HEK293 (cell line): ENCODE data around the gene HK3.
A peak's percentile ranks its signal among the peaks of the same experiment; 100 is the strongest.

Source experiments
- CTCF ChIA-PET: fragments of 350-600 bp; formaldehyde crosslinking; extraction: SDS; loops from one replicate; lab custom pipeline; 2021; ENCODE audit warnings: antibody characterized with exemption; lab: Yijun Ruan, JAX
- POLR2A ChIA-PET: fragments of 300-600 bp; formaldehyde crosslinking; extraction: SDS; loops from one replicate; lab custom pipeline; 2020; ENCODE audit warnings: antibody characterized with exemption, inconsistent platforms; lab: Yijun Ruan, JAX
- H3K27ac ChIP-seq: fragments of 200-500 bp; sonication (Bioruptor generic); 2 replicates; pipeline ENCODE4 v1.5.1; 2014; ENCODE audit warnings: low read depth, low read length, control low read depth, inconsistent platforms; ENCODE audit errors: extremely low read depth
- H3K36me3 ChIP-seq, 2 experiments: fragments of 200-500 bp in 1 of 2; sonication (Bioruptor generic) in 1 of 2; 1 replicate in 1 of 2; 2 replicates in 1 of 2; pipeline ENCODE4 v1.5.1; 2014 to 2017; ENCODE audit warnings: inconsistent platforms in 2 of 2, low read length in 2 of 2; ENCODE audit not compliant: control insufficient read depth in 2 of 2, insufficient read depth in 1 of 2
- H3K4me1 ChIP-seq: fragments of 200-500 bp; sonication (Bioruptor generic); 2 replicates; pipeline ENCODE4 v1.5.1; 2014; ENCODE audit warnings: mild to moderate bottlenecking, low read length, inconsistent platforms; ENCODE audit not compliant: control insufficient read depth, insufficient read depth
- H3K4me3 ChIP-seq: 2 replicates; pipeline ENCODE4 v1.5.1; 2011; ENCODE audit warnings: low read depth, mild to moderate bottlenecking, control low read depth, low read length, moderate library complexity
- H3K9me3 ChIP-seq: fragments of 200-500 bp; sonication (Bioruptor generic); 2 replicates; pipeline ENCODE4 v1.5.1; 2014; ENCODE audit warnings: low read depth, low read length, inconsistent platforms; ENCODE audit not compliant: control insufficient read depth, insufficient read depth
- EGR2 ChIP-seq: fragments of 450-650 bp; formaldehyde crosslinking; IDR thresholded peaks from 2 replicates; pipeline ENCODE4 v1.5.1; 2016; ENCODE audit warnings: low read depth, missing biosample characterization, missing genetic modification characterization
- OSR2 ChIP-seq: fragments of 450-650 bp; formaldehyde crosslinking; IDR thresholded peaks from 2 replicates; pipeline ENCODE4 v1.5.1; 2016; ENCODE audit warnings: missing biosample characterization, missing genetic modification characterization
- SETDB1 ChIP-seq: IDR thresholded peaks from one replicate; pipeline ENCODE4 v1.6.1; 2017; ENCODE audit warnings: mild to moderate bottlenecking, low read length, moderate library complexity, mixed read lengths; ENCODE audit not compliant: insufficient read length
- ZBTB26 ChIP-seq: fragments of 450-650 bp; formaldehyde crosslinking; optimal IDR thresholded peaks from 2 replicates; pipeline ENCODE3; 2016; ENCODE audit warnings: missing biosample characterization, mild to moderate bottlenecking, missing genetic modification characterization
- ZNF121 ChIP-seq: fragments of 450-650 bp; formaldehyde crosslinking; IDR thresholded peaks from 2 replicates; pipeline ENCODE4 v1.5.1; 2016; ENCODE audit warnings: missing biosample characterization, missing genetic modification characterization
- ZNF23 ChIP-seq: fragments of 450-650 bp; formaldehyde crosslinking; IDR thresholded peaks from 2 replicates; pipeline ENCODE4 v1.5.1; 2016; ENCODE audit warnings: missing biosample characterization, missing genetic modification characterization, borderline replicate concordance
- ZNF449 ChIP-seq: fragments of 450-650 bp; formaldehyde crosslinking; IDR thresholded peaks from 2 replicates; pipeline ENCODE4 v1.5.1; 2017; ENCODE audit warnings: missing biosample characterization, mild to moderate bottlenecking, missing genetic modification characterization, moderate library complexity
- ZNF623 ChIP-seq: fragments of 450-650 bp; formaldehyde crosslinking; IDR thresholded peaks from 2 replicates; pipeline ENCODE4 v1.5.1; 2016; ENCODE audit warnings: missing biosample characterization, missing genetic modification characterization
- ZNF777 ChIP-seq: fragments of 450-650 bp; formaldehyde crosslinking; IDR thresholded peaks from 2 replicates; pipeline ENCODE4 v1.5.1; 2017; ENCODE audit warnings: missing biosample characterization, missing genetic modification characterization, borderline replicate concordance
- ZNF837 ChIP-seq: fragments of 450-650 bp; formaldehyde crosslinking; IDR thresholded peaks from 2 replicates; pipeline ENCODE4 v1.5.1; 2016; ENCODE audit warnings: missing biosample characterization, missing genetic modification characterization
- ZNF843 ChIP-seq: fragments of 450-650 bp; formaldehyde crosslinking; IDR thresholded peaks from 2 replicates; pipeline ENCODE4 v1.5.1; 2016; ENCODE audit warnings: missing biosample characterization, missing genetic modification characterization
- ZXDB ChIP-seq: fragments of 450-650 bp; formaldehyde crosslinking; IDR thresholded peaks from 2 replicates; pipeline ENCODE4 v1.5.1; 2016; ENCODE audit warnings: missing biosample characterization, missing genetic modification characterization
- TF ChIP-seq, protein P1 (sequence below): fragments of 450-650 bp; formaldehyde crosslinking; IDR thresholded peaks from 2 replicates; pipeline ENCODE4 v1.5.1; 2016; ENCODE audit warnings: missing biosample characterization, missing genetic modification characterization
- TF ChIP-seq, protein P2 (sequence below): fragments of 450-650 bp; IDR thresholded peaks from 2 replicates; pipeline ENCODE4 v1.5.1; 2018; ENCODE audit warnings: missing biosample characterization, mild to moderate bottlenecking, missing genetic modification characterization
- TF ChIP-seq, protein P3 (sequence below): fragments of 450-650 bp; formaldehyde crosslinking; IDR thresholded peaks from 2 replicates; pipeline ENCODE4 v1.5.1; 2016; ENCODE audit warnings: missing biosample characterization, missing genetic modification characterization

The HK3 gene

DNA sequence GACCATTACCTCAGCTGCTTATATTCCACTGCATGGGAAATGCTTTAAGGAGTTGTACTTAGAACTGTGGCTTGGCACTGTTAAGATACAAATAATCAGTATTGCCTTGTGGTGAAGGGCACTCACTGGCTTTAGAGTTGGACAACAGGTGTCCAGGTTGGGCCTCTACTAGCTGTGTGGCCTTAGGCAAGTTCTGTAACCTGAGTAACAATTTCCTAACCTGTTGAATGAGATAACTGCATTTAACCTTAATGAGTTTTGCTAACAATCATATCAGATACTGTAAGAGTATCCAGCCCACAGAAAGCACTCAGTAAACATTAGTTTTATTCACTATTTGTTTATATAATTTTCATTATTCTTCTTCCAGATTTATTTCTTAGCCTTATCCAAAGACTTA is 17.2 kb upstream of the HK3 start (continued):
- TF ChIP-seq, protein P1, sequence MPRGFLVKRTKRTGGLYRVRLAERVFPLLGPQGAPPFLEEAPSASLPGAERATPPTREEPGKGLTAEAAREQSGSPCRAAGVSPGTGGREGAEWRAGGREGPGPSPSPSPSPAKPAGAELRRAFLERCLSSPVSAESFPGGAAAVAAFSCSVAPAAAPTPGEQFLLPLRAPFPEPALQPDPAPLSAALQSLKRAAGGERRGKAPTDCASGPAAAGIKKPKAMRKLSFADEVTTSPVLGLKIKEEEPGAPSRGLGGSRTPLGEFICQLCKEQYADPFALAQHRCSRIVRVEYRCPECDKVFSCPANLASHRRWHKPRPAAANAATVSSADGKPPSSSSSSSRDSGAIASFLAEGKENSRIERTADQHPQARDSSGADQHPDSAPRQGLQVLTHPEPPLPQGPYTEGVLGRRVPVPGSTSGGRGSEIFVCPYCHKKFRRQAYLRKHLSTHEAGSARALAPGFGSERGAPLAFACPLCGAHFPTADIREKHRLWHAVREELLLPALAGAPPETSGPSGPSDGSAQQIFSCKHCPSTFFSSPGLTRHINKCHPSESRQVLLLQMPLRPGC (tag by site-specific recombination), result no peak
- TF ChIP-seq SETDB1 (no peak), ZNF121 (tag by site-specific recombination) (no peak), ZNF23 (tag by site-specific recombination) (no peak), ZBTB26 (tag by site-specific recombination) (no peak), OSR2 (tag by site-specific recombination) (0 out of 2 replicates have a peak, but pooled peaks have one; percentile 24), ZNF837 (tag by site-specific recombination) (no peak), ZXDB (peak; percentile 35; the same call in 1 of the 2 replicates), ZNF843 (peak; percentile 72; the same call in 1 of the 2 replicates), ZNF449 (tag by site-specific recombination) (peak; percentile 54; the same call in 1 of the 2 replicates), ZNF623 (tag by site-specific recombination) (no peak), ZNF777 (tag by site-specific recombination) (no peak)
- TF ChIP-seq, protein P2, sequence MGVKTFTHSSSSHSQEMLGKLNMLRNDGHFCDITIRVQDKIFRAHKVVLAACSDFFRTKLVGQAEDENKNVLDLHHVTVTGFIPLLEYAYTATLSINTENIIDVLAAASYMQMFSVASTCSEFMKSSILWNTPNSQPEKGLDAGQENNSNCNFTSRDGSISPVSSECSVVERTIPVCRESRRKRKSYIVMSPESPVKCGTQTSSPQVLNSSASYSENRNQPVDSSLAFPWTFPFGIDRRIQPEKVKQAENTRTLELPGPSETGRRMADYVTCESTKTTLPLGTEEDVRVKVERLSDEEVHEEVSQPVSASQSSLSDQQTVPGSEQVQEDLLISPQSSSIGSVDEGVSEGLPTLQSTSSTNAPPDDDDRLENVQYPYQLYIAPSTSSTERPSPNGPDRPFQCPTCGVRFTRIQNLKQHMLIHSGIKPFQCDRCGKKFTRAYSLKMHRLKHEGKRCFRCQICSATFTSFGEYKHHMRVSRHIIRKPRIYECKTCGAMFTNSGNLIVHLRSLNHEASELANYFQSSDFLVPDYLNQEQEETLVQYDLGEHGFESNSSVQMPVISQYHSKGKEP, result peak; percentile 60; the same call in 1 of the 2 replicates
- TF ChIP-seq, protein P3, sequence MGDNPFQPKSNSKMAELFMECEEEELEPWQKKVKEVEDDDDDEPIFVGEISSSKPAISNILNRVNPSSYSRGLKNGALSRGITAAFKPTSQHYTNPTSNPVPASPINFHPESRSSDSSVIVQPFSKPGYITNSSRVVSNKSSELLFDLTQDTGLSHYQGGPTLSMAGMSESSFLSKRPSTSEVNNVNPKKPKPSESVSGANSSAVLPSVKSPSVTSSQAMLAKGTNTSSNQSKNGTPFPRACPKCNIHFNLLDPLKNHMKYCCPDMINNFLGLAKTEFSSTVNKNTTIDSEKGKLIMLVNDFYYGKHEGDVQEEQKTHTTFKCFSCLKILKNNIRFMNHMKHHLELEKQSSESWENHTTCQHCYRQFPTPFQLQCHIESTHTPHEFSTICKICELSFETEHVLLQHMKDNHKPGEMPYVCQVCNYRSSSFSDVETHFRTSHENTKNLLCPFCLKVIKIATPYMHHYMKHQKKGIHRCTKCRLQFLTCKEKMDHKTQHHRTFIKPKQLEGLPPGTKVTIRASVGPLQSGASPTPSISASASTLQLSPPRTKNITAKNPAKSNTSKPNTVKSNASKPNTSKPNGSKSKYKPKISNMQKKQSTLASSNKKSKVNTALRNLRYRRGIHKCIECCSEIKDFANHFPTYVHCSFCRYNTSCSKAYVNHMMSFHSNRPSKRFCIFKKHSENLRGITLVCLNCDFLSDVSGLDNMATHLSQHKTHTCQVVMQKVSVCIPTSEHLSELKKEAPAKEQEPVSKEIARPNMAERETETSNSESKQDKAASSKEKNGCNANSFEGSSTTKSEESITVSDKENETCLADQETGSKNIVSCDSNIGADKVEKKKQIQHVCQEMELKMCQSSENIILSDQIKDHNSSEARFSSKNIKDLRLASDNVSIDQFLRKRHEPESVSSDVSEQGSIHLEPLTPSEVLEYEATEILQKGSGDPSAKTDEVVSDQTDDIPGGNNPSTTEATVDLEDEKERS (tag by site-specific recombination), result no peak

GRCh38 chr5:176915906-176916305 is 16.8 kb upstream of the HK3 start:
- Histone ChIP-seq H3K4me3 (no peak overlapping the region), H3K4me1 (peaks cover 12% of the 10 kb centered on the region), H3K36me3 (peaks cover 4 to 22% of the 10 kb centered on the region in 2 experiments; a peak in 2 of 3 replicates), H3K9me3 (no peaks in the 10 kb centered on the region), H3K27ac (no peak overlapping the region)
- ChIA-PET CTCF (interaction anchor here (1.2 to 1.4 kb wide), 2 partner anchors 18 to 255 kb away, joined by 4 to 7 read pairs; no protein-coding TSS in a partner anchor), POLR2A (interaction anchor here (0.6 kb wide), 1 partner anchor 86 kb away, joined by 4 read pairs; no protein-coding TSS in a partner anchor)
- TF ChIP-seq EGR2 (tag by site-specific recombination), result peak; percentile 58; the same call in 1 of the 2 replicates
- no peak for TF ChIP-seq ZNF623 (tag by site-specific recombination)
